ENCODE measurements around the gene CHCHD6. TPM values are rescaled to one million over a fixed set of nuclear protein-coding genes. Genes with fewer than 3 reads are reported as not detected.

The CHCHD6 gene
- total RNA-seq, 8 experiments from 2014 or later: 13.9 to 71.2 (median 45.4) TPM

DNA sequence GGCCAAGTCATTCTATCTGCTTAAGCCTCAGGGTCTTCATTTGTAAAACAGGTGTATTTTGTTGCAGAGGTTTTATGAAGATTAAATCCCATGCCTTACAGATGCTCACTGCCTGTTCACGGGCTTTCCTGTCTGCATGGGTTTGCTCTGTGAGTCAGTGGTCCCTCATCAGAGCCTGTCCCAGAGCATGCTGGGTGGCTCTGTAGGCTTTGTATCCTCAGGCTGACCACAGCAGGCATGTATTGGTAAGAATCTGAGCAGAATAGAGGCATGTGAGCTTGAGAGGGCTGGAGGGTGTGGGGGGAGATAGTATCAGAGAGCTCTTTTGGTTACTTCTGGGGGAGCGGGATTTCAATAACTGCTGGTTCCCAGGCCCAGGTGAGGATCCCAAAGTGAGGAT is 233.5 kb downstream of the CHCHD6 start:
- Histone ChIP-seq H3K4me3 (no peak overlapping the region), H3K27ac (peak overlapping the region; percentile 9 to 44), H3K4me1 (replicated peaks in 1 of 2) (peaks cover 42 to 43% of the 10 kb centered on the region in 2 donors)
- in situ Hi-C loops (cut with MboI; ENCODE audit: low pct_unique_long_range_greater_than_20kb in 2 of 9, low sequenced_read_pairs in 9 of 9, unreplicated experiment in 9 of 9): no loop called here
- 80 to 100% (median 100%) methylated on average over 1 of the region's 2 CpGs; no CpG with 5 or more reads in 6 of the 10 experiments for WGBS, 10 experiments
- ATAC-seq (replicated peaks in 6 of 8): peak in 5 of 8 experiments; percentile 31 to 52 (median 40)

DNA sequence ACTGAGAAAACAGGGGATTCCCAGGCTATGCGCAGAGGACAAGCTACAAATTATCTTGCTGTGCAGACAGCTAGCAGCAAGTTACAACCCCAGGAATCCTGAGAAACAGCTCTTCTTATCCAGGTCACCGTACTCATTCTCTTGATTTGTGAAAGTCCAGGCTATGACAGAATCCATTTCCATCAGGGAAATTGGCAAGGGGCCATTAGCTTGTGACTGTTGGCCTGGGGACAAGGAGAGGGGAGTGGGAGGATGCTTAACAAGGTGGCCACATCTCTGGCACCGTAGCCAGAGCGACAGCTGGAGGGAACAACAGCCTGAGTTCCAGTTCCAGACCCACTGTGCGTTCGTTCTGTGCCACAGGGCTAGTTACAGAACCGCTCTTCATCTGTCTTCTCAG is 233.9 kb downstream of the CHCHD6 start:
- H3K4me3 ChIP-seq: no peak overlapping the region
- peaks cover 42% of the 10 kb centered on the region in 2 donors for H3K4me1 ChIP-seq (replicated peaks in 1 of 2)
- peak in 5 of 8 experiments; percentile 55 to 76 (median 56) for ATAC-seq (replicated peaks in 6 of 8)
- H3K27ac ChIP-seq: peak overlapping the region; percentile 43 to 44
- WGBS, 10 experiments: 33 to 100% (median 87%) methylated on average over 1 to 6 of the region's 7 CpGs; no CpG with 5 or more reads in 4 of the 10 experiments
- in situ Hi-C loops (cut with MboI; ENCODE audit: low pct_unique_long_range_greater_than_20kb in 2 of 9, low sequenced_read_pairs in 9 of 9, unreplicated experiment in 9 of 9): no loop called here

DNA sequence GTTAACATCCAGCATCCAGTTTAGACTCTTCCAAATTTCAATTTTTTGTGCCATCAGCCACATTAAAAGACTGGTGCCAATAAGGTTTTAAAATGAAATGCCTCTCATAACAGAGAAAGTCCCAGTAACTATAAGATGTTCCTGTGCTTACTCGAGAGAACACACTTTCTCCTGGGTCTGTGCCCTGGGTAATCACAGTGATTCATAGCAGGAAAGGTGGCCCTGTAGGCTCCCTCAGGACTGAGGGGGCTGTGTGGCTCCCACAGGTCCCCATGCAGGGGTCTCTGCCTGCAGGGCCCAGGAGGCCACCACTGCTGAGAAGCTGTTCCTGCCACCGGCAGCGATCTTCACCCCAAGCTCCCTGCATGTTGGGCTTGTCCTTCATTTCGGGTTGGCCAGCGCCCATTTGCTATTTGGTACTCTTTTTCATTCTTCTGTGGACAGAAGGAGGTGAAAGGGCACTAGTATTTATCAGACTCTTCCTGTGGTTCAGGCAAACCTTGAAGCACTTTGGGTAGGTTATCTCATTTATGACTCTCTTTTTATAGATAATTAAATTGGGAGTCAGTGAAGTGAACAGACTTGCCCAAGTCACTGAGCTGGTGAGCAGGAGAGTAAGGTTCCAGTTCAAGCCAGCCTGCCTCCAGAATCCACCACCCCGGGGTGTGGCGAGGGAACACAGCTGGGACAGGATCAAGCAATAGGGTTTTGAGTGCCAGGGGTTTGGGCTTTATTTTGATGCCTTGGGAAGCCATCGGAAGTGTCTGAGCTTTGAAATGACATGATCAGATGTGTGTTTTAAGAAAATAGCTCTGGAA is 234.7 kb downstream of the CHCHD6 start:
- peak overlapping the region; percentile 43 to 44 for H3K27ac ChIP-seq
- ATAC-seq (replicated peaks in 6 of 8): peak in 5 of 8 experiments; percentile 28 to 85 (median 58)
- no peak overlapping the region for H3K4me3 ChIP-seq
- in situ Hi-C loops (cut with MboI; ENCODE audit: low pct_unique_long_range_greater_than_20kb in 2 of 9, low sequenced_read_pairs in 9 of 9, unreplicated experiment in 9 of 9): no loop called here
- WGBS, 10 experiments: 11 to 80% (median 67%) methylated on average over 1 to 6 of the region's 8 CpGs; no CpG with 5 or more reads in 4 of the 10 experiments
- peaks cover 41 to 42% of the 10 kb centered on the region in 2 donors for H3K4me1 ChIP-seq (replicated peaks in 1 of 2)

DNA sequence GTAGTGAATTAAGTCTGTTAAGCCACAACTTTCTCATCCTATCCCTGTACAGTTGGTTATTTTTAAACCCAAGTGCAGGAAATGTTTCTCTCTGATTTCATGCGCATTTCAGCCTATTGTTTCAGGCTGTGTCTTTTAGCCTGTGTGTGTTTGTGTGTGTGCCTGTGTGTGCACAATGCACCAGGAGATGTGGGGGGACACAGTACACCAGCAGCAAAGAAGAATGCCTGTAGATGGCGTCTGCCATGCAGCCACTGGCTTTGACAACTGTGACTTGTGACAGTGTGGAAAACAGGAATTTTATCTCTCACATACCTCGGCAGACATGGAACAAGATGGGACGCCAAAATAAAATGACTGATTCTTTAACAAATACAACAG is 235.3 kb downstream of the CHCHD6 start:
- ATAC-seq (replicated peaks in 6 of 8): peak; percentile 46 to 84 (median 64)
- in situ Hi-C loops (cut with MboI; ENCODE audit: low pct_unique_long_range_greater_than_20kb in 2 of 9, low sequenced_read_pairs in 9 of 9, unreplicated experiment in 9 of 9): no loop called here
- H3K27ac ChIP-seq: no peak overlapping the region
- 0 to 100% (median 63%) methylated on average over 1 to 4 of the region's 4 CpGs; no CpG with 5 or more reads in 3 of the 10 experiments for WGBS, 10 experiments
- H3K4me1 ChIP-seq (replicated peaks in 1 of 2): peaks cover 42 to 43% of the 10 kb centered on the region in 2 donors
- H3K4me3 ChIP-seq: no peak overlapping the region

DNA sequence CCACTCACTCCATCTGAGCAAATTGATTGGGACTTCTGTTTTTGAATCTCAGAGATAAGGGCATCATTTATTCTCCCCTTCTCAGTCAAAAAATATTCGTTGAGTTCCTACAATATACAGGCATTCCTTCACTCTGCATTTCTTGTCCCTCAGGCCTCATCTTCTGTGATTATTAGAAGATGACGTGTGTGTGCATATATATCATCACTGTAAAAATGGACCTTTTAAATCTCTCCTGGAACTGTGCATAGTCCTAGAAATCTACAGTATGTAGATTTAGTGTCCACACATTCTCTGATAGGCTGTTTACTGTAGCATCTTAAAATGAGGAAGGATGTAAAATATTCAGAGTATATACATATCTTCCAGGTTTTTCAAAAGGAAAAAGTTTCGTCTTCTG is 235.7 kb downstream of the CHCHD6 start:
- in situ Hi-C loops (cut with MboI; ENCODE audit: low pct_unique_long_range_greater_than_20kb in 2 of 9, low sequenced_read_pairs in 9 of 9, unreplicated experiment in 9 of 9): no loop called here
- no peak overlapping the region for H3K27ac ChIP-seq
- ATAC-seq (replicated peaks in 6 of 8): peak in 3 of 8 experiments; percentile 6 to 62 (median 29)

DNA sequence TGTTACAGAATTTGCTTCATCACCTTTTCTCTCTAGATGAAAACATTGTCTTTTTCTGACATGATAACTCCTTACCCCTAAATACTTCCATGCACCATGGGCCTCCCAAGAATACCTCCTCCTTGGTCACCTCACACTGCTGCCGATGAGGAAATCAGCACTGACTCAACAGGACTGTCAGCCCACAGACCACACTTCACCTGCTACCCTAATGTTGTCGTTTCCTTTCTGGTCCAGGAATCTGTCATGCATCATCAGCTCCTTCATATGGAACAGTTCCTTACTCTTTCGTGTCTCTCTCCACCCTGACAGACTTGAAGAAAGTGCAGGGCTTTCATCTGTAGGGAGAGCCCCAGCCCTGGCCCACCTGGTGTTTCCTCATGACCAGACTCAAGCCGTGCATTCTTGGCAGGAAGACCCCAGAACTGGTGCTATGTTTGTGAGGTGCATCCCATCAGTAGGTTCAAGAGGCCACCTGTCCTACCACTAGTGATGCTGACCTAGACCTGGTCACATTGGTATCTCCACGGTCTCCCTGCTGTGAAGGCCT is 237.8 kb downstream of the CHCHD6 start:
- in situ Hi-C loops (cut with MboI; ENCODE audit: low pct_unique_long_range_greater_than_20kb in 2 of 9, low sequenced_read_pairs in 9 of 9, unreplicated experiment in 9 of 9): no loop called here
- WGBS, 10 experiments: 67 to 100% (median 73%) methylated on average over 1 to 2 of the region's 5 CpGs; no CpG with 5 or more reads in 5 of the 10 experiments
- no peak for ATAC-seq (replicated peaks in 6 of 8)
- Histone ChIP-seq H3K4me1 (replicated peaks in 1 of 2) (peaks cover 55 to 62% of the 10 kb centered on the region in 2 donors), H3K27ac (no peak overlapping the region), H3K4me3 (no peak overlapping the region)

More for the DNA sequence above, 235.7 kb downstream of the CHCHD6 start:
- Histone ChIP-seq H3K4me1 (replicated peaks in 1 of 2) (peaks cover 44 to 46% of the 10 kb centered on the region in 2 donors), H3K4me3 (no peak overlapping the region)
- 18 to 100% (median 82%) methylated on average over 1 to 3 of the region's 3 CpGs for WGBS, 10 experiments

DNA sequence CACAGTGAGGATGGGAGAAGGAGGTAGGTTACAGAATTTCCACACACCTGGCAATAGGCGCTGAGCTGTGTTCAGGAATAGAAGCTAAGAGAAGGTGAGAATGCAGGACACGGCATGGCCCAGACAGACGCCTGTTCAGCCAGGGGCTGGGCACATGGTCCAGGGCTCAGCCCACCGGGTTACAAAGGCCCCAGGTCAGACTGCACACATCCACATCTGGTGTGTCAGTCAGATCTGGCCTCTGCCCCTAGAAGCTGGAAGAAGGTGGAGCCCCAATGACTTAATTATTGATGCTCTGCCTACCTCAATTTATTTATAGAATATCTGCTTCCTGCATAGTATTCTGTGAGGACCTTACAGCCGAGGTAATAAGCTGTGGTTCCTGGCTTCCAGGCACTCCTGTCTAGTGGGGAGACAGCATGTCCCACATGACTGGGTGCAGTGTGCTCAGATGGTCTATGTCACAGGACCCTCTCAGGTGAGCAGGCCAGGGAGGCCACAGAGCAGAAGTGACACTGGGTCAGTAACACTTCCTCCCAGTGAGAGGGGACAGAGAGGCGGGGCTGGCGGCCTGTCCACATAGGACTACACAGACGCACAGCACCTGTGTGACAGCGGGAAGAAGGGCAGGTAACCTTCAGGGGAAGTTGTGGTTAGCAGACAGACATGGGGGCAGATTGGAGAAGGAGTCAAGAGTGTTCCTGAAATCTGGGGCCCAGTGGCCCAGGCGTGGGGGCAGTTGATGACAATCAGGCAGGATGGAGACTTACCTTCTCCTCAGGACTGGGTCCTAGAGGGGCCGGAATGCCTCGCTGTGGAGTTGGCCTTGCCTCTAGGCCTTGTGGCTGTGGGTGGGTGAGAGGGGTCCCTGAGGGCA is 240.3 kb downstream of the CHCHD6 start:
- Histone ChIP-seq H3K4me3 (no peak overlapping the region), H3K4me1 (replicated peaks in 1 of 2) (peaks cover 36 to 47% of the 10 kb centered on the region in 2 donors), H3K27ac (peak overlapping the region in 1 of 2 donors; percentile 16)
- peak in 3 of 8 experiments; percentile 20 to 39 (median 21) for ATAC-seq (replicated peaks in 6 of 8)
- 60 to 100% (median 92%) methylated on average over 1 to 3 of the region's 12 CpGs; no CpG with 5 or more reads in 4 of the 10 experiments for WGBS, 10 experiments
- in situ Hi-C loops (cut with MboI; ENCODE audit: low pct_unique_long_range_greater_than_20kb in 2 of 9, low sequenced_read_pairs in 9 of 9, unreplicated experiment in 9 of 9): no loop called here

DNA sequence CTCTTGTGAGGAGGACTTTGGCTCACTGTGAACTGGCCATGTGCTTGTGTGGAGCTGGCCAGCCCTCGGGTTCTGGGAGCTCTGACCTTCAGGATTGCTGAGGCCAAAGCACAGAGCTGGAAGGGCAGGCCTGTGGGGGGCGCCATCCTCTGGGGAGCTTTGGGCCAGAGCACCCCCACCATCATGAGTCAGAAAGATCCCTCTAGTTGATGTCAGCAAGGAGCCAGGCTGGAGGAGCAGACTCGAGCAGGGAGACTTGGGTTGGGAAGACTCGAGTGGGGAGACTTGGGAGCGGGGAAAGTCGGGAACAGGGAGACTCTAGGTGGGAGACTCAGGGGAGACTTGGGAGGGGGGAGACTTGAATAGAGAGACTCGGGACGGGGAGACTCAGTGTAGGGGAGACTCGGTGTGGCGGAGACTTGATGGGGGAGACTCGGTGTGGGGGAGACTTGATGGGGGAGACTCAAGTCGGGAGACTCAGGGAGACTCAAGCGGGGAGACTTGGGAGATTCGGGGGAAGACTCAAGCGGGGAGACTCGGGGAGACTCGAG is 241.2 kb downstream of the CHCHD6 start:
- H3K4me1 ChIP-seq (replicated peaks in 1 of 2): peaks cover 27 to 38% of the 10 kb centered on the region in 2 donors
- 40 to 100% (median 50%) methylated on average over 1 of the region's 17 CpGs; no CpG with 5 or more reads in 7 of the 10 experiments for WGBS, 10 experiments
- H3K4me3 ChIP-seq: no peak overlapping the region
- peak overlapping the region; percentile 56 to 84 for H3K27ac ChIP-seq
- in situ Hi-C loops (cut with MboI; ENCODE audit: low pct_unique_long_range_greater_than_20kb in 2 of 9, low sequenced_read_pairs in 9 of 9, unreplicated experiment in 9 of 9): no loop called here
- no peak for ATAC-seq (replicated peaks in 6 of 8)

DNA sequence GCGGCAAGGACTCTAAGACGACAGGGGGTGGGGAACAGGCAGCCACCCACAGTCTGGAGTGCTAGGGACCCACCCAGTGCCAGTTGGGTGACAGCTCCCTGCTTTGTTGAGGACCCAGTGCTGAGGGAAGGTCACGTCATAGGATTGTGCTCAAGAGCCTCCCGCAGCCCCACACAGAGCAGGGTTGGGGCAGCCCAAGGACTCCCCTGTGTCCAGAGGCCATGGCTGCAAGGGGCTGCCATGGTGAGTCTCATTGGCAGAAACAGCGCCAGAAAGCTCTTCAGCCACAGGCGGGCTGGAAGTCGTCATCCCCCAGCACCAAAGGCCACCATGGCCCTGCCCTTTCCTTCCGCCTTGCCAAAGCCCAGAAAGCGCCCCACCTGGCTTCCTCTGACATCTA is 241.9 kb downstream of the CHCHD6 start:
- peak in 5 of 8 experiments; percentile 23 to 40 (median 34) for ATAC-seq (replicated peaks in 6 of 8)
- peak overlapping the region; percentile 56 to 84 for H3K27ac ChIP-seq
- no peak overlapping the region for H3K4me3 ChIP-seq
- peaks cover 23 to 34% of the 10 kb centered on the region in 2 donors for H3K4me1 ChIP-seq (replicated peaks in 1 of 2)
- WGBS, 10 experiments: 81% methylated on average over 5 of the region's 9 CpGs; no CpG with 5 or more reads in 9 of the 10 experiments
- in situ Hi-C loops (cut with MboI; ENCODE audit: low pct_unique_long_range_greater_than_20kb in 2 of 9, low sequenced_read_pairs in 9 of 9, unreplicated experiment in 9 of 9): no loop called here

DNA sequence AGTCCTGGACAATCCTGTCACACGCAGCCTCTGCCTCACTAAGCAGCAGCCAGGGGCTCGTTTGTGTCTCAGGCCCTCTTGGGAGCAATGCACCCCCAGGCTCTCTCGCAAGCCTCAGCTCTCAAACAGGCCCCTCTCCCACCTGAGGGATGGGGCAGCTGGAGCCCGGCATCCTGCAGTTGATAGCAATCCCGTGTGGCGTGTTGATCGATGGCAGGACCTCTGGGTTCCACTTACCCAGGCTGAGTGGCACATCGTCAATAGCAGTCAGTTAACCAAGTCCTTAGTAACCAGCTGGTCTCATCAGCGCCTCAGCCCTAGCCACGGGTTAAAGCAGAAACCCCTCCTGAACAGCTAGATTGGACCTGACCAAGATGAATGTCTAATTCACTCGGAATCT is 242.4 kb downstream of the CHCHD6 start:
- H3K27ac ChIP-seq: peak overlapping the region; percentile 56 to 84
- 20 to 100% (median 65%) methylated on average over 1 to 10 of the region's 11 CpGs; no CpG with 5 or more reads in 2 of the 10 experiments for WGBS, 10 experiments
- in situ Hi-C loops (cut with MboI; ENCODE audit: low pct_unique_long_range_greater_than_20kb in 2 of 9, low sequenced_read_pairs in 9 of 9, unreplicated experiment in 9 of 9): no loop called here
- H3K4me3 ChIP-seq: no peak overlapping the region
- ATAC-seq (replicated peaks in 6 of 8): peak in 5 of 8 experiments; percentile 73 to 81 (median 79)
- H3K4me1 ChIP-seq (replicated peaks in 1 of 2): peaks cover 23 to 34% of the 10 kb centered on the region in 2 donors

DNA sequence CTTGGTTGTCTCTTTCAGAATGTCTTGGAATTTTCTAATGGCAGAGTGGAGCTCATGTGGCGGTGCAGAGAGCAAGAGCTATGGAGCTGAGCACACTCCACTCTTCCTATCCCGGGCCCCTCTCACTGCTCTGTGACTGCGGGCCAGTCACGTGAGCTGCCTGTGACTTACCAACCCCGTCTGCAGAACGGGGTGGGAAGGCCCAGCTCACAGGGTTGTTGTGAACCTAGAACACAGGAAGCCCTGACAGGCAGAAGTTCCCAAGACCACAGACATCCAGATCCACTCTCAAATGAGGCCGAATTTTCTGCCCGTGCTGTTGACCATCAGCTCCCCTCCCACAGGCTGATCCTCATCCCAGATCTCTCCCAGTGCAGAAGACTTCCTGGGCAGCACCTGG is 243.4 kb downstream of the CHCHD6 start:
- H3K4me1 ChIP-seq (replicated peaks in 1 of 2): peaks cover 23 to 34% of the 10 kb centered on the region in 2 donors
- no peak for ATAC-seq (replicated peaks in 6 of 8)
- H3K27ac ChIP-seq: no peak overlapping the region
- H3K4me3 ChIP-seq: no peak overlapping the region
- 20 to 100% (median 77%) methylated on average over 1 to 5 of the region's 8 CpGs; no CpG with 5 or more reads in 4 of the 10 experiments for WGBS, 10 experiments
- in situ Hi-C loops (cut with MboI; ENCODE audit: low pct_unique_long_range_greater_than_20kb in 2 of 9, low sequenced_read_pairs in 9 of 9, unreplicated experiment in 9 of 9): no loop called here

DNA sequence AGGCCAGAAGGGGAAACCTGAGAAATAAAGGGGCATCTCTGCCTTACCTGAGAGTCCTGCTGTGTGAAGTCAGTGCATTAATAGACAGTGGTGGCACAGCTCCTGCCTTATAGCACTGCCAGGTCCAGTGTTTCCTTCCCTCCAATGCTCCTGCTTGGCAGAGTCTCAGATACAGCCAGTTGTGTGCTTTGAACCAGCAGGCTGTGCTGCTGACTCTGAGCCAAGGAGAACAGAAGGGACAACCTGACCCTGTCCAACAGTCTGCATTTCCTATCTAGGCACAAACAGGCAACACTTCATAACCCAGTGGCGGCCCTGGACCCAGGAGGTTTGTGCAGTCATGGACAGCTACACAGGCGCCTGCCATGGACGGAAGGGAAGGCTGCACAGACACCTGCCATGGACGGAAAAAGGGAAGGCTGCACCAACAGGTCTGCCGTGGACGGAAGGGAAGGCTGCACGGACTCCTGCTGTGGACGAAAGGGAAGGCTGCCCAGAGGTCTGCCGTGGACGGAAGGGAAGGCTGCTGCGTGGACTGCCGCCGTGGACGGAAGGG is 245.0 kb downstream of the CHCHD6 start:
- Histone ChIP-seq H3K27ac (no peak overlapping the region), H3K4me1 (replicated peaks in 1 of 2) (peaks cover 20 to 31% of the 10 kb centered on the region in 2 donors), H3K4me3 (no peak overlapping the region)
- in situ Hi-C loops (cut with MboI; ENCODE audit: low pct_unique_long_range_greater_than_20kb in 2 of 9, low sequenced_read_pairs in 9 of 9, unreplicated experiment in 9 of 9): no loop called here
- 80 to 100% (median 100%) methylated on average over 1 to 5 of the region's 14 CpGs; no CpG with 5 or more reads in 4 of the 10 experiments for WGBS, 10 experiments
- ATAC-seq (replicated peaks in 6 of 8): no peak

All from motor neuron (in vitro differentiated cells).